ENCODE data around the gene ETNK1. TPM values are rescaled to one million over a fixed set of nuclear protein-coding genes. Genes with fewer than 3 reads are reported as not detected.
"Not testable (repeated sequence)": the region's sequence is repeated elsewhere in the genome, so short reads cannot be mapped to it uniquely, and the experiment has no call there.

ETNK1 gene, protein sequence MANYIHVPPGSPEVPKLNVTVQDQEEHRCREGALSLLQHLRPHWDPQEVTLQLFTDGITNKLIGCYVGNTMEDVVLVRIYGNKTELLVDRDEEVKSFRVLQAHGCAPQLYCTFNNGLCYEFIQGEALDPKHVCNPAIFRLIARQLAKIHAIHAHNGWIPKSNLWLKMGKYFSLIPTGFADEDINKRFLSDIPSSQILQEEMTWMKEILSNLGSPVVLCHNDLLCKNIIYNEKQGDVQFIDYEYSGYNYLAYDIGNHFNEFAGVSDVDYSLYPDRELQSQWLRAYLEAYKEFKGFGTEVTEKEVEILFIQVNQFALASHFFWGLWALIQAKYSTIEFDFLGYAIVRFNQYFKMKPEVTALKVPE
- total RNA-seq = 53.6 TPM

DNA sequence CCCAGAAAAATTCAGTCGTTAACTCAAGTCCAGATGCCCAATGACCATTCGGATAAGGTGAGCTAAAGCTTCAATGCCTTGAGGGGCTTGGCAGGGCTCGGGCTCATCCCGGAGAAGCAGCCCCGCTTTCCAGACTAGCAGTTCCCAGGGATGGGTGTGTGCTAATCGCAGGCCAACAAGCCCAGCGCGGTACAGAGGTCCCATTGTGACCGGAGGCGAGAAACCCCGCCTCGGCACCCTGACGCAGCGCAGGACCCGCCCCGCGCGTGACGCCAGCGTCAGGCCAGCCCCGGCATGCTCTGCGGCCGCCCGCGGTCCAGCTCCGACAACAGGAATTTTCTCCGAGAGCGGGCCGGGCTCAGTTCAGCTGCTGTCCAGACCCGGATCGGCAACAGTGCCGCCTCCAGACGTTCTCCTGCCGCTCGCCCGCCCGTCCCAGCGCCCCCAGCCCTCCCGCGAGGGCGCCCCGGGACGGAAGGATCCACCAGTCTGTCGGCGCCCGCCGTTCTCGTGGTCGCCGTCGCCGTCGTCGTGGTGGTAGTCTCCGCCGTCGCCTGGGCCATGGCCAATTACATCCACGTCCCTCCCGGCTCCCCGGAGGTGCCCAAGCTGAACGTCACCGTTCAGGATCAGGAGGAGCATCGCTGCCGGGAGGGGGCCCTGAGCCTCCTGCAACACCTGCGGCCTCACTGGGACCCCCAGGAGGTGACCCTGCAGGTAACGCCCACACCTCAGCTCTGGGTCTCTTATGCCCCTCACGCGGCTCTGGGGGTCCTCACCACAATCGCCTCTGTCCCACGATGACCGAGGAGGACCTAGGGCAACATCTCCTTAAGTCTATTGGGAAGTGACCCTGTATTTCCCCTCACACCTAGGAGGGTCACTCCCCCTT is at the start of gene ETNK1:
TSS of gene ETNK1 (plus strand) at position 302 of the 892 bp plus-strand sequence. CDS start at position 562, 260 bp downstream.
- peak; percentile 56 to 87 (median 85) for DNase-seq (ENCODE audit: low read depth in 2 of 3, low spot score in 2 of 3)

DNA sequence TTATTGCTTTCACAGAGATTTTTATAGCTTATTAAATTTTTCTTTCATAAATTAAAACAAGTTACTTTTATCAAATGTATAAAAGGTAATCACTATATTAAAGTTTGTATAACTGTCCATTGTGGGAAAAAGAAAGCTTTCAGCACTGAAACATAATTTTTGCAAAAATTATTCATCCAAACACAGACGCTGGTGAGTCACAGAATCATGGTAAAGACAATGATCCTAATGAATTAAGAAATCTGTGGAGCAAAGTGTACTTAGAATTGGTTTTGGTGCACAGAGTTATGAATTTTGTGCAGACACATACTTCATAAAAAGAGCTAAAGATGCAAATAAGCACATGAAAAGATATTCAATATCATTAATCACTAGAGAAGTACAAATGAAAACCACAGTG is 48.9 kb upstream of the ETNK1 start:
- DNase-seq (ENCODE audit: low read depth in 2 of 3, low spot score in 2 of 3) = no peak

DNA sequence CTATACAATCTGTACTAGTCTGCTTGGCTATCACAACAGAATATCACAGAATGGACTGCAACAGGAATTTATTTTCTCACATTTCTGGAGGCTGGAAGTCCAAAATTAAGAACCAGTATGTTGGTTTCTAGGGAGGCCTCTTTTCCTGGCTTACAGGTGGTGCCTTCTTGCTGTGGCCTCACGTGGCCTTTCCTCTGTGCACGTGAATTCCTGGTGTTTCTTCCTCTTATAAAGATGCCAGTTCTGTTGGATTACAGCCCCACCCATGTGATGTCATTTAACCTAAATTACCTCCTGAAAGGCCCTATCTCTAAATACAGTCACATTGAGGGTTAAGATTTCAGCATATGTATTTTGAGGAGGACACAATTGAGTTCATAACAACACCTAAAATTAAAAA is 48.5 kb upstream of the ETNK1 start:
- no peak for DNase-seq (ENCODE audit: low read depth in 2 of 3, low spot score in 2 of 3)

DNA sequence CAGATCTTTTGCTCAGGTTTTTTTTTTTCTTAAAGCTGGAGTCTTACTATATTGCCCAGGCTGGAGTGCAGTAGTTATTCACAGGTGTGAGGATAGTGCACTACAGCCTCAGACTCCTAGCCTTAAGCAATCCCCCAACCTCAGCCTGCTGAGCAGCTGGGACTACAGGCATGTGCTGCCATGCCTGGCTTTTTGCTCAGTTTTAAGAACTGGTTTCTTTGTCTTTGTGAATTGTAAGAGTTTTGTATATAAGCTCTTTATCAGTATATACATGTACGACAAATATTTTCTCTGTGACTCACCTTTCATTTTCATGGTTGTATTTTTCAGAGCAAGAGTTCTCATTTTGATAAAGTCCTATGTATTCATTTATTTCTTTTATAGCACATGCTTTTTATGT is 47.3 kb upstream of the ETNK1 start:
- DNase-seq (ENCODE audit: low read depth in 2 of 3, low spot score in 2 of 3) = no peak

DNA sequence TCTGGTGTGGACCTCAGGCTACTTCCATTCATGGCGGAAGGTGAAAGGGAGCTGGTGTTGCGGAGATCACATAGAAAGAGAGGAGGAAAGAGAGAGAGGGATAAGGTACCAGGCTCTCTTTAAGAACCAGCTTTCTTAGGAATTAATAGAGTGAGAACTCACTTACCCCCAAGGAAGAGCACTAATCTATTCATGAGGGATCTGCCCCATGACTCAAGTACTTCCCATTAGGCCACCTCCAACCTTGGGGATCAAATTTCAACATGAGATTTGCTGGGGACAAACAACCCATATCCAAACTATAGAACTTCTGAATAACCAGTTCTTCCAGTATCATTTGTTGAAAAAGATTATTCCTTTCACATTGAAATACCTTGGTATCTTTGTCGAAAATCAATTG is 46.6 kb upstream of the ETNK1 start:
- DNase-seq (ENCODE audit: low read depth in 2 of 3, low spot score in 2 of 3) = no peak

DNA sequence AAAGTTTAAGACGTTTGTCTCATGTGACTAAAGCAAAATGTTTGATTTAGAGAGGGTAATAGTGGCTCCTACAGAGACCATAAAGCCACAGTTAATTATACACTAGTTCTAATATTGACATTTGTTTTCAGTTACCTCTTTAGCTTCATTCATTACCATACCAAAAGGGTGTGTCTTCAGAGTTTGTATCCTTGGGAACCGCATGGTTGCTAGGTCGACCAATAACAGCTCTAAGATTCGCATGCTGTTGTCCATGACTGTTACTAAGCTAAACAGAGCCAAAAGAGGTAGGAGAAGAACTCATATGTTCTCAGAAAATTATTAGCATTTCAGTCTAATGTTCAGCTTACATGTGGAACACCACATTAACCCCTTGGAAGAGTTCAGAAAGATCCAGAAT is 36.2 kb upstream of the ETNK1 start:
- DNase-seq (ENCODE audit: low read depth in 2 of 3, low spot score in 2 of 3) = no peak

DNA sequence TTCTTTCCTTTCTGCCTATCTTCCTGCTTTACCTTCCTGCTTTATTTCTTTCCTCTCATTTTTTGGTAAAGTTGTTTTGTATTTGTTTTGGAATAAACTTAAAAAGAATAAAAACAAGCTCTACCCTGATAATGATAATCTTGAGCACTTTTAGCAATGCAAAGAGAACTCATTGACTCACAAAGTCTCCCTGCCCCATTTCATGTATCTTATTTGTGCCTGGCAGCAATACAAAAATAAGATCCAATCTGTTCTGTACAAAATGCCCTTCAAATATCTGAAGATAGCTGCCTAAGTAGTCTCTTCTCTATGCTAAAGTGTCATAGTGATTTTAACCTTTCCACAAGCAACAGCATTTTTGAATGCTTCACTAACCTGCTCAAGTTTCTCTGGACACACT is 31.1 kb upstream of the ETNK1 start:
- no peak for DNase-seq (ENCODE audit: low read depth in 2 of 3, low spot score in 2 of 3)

DNA sequence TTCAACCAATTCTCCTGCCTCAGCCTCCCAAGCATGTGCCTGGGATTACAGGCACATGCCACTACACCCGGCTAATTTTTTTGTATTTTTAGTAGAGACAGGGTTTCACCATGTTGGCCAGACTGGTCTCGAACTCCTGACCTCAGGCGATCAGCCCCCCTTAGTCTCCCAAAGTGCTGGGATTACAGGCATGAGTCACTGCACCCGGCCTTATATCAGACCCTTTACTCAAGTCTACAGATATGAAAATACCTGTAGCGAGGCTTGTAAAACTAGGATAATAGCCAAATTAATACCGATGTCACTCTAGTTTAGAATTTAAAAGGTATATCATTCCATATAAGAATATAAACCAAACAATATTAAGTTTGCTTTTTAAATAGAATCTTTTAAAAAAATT is 27.4 kb upstream of the ETNK1 start:
- not testable (repeated sequence) for DNase-seq (ENCODE audit: low read depth in 2 of 3, low spot score in 2 of 3)

DNA sequence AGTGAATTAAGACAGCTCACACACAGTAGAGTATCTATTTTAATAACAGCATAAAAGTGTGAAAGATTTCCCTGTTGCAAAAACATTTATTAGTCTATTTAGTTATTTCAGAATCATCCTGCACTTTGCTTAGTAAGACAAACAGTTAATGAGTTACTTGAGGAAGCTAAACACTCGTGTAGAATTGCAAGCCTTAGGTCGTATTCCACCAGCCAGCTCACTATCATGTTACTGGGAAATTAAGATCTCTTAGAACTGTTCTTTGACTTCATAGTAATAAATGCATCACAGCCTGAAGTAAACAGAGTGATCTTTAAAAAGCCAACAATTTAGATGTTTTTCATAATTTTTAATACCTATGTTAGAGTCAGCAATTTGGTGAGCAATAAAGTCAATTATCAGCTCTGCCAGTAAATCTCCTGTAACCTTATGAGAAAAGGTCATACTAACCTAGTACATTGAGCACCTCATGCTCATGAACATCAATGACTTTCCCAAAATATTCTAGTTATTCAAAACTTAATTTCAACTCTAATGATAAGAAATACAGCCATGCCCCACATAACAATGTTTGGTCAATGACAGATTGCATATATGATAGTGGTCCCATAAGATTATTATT is 26.7 kb upstream of the ETNK1 start:
- DNase-seq (ENCODE audit: low read depth in 2 of 3, low spot score in 2 of 3) = no peak

DNA sequence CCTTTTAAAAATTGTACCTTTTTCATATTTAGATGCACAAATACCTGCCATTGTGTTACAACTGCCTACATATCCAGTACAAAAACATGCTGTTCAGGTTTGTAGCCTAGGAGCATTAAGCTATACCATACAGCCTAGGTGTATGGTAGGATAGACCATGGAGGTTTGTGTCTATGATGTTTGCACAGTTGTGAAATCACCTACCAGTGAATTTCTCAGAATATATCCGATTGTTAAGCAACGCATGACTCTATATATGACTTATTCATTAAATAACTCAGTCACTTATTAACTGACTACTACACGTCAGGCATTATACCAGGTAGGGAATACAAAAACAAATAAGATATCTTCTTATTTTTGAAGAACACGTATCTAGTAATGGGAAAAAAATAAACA is 26.2 kb upstream of the ETNK1 start:
- no peak for DNase-seq (ENCODE audit: low read depth in 2 of 3, low spot score in 2 of 3)

DNA sequence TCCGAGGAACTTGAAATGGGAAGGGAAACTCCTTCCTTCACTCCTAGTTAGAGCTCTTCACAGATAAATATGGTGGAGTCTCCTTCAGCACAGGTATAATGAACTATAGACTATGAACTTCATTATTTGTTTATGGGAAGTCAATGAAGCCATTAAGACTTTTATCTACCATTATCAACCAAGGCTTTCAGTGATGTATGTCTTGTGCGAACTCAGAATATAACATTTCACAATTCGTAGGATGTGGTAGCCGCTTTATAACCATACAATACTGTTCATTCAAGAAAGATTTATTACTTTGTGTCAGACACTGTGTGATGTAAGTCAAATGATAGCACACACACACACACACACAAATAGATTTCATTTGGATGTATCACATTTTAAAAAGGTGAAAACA is 24.8 kb upstream of the ETNK1 start:
- DNase-seq (ENCODE audit: low read depth in 2 of 3, low spot score in 2 of 3) = no peak

DNA sequence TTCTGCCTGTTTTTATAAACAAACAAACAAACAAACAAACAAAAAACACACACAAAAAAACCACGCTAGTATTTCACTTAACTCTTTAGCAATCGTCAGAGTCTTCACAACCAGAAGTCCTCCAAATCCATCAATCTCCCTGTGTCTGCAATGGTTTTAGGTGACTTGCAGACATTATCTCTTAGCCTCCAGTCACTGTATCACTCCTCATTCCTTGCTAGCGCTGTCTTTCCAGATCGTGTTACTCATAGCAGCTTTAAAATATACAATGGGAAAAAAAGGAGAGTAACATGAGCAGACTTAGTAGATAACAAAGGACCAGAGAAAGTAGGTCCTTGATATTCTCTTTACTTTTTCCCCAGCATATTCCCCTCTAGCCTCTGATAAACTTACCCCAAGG is 15.5 kb upstream of the ETNK1 start:
- DNase-seq (ENCODE audit: low read depth in 2 of 3, low spot score in 2 of 3) = no peak

DNA sequence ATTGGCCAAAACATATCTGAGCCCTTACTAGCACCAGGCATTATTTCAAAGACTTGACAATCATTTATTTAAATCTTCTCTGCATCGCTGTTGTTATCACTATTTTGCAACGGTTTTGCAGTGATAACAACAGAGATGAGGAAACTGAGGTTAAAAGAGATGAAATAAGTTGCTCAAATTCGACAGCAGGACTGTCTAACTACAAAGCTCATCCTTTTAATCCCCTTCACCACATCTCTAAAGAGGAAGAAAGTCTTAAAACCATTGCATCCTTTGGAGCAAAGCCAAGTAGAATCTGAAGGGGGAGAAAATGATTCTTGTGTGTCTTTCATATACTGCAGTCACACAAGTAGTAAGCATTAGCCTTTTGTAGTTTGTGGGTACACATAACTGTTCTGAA is 14.8 kb upstream of the ETNK1 start:
- peak in 1 of 3 donors; percentile 32 for DNase-seq (ENCODE audit: low read depth in 2 of 3, low spot score in 2 of 3)

DNA sequence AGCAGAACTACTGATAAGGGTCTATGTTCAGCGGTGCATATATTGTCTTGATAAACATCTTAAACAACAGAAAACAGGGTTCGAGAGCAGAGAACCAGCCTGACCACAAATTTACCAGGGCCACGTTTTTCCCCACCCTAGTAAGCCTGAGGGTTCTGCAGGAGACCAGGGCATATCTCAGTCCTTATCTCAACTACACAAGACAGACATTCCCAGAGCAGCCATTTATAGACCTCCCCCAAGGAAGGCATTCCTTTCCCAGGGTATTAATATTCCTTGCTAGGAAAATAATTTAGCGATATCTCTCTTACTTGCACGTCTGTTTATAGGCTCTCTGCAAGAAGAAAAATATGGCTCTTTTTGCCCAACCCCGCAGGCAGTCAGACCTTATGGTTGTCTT is 12.1 kb upstream of the ETNK1 start:
- DNase-seq (ENCODE audit: low read depth in 2 of 3, low spot score in 2 of 3) = not testable (repeated sequence)

DNA sequence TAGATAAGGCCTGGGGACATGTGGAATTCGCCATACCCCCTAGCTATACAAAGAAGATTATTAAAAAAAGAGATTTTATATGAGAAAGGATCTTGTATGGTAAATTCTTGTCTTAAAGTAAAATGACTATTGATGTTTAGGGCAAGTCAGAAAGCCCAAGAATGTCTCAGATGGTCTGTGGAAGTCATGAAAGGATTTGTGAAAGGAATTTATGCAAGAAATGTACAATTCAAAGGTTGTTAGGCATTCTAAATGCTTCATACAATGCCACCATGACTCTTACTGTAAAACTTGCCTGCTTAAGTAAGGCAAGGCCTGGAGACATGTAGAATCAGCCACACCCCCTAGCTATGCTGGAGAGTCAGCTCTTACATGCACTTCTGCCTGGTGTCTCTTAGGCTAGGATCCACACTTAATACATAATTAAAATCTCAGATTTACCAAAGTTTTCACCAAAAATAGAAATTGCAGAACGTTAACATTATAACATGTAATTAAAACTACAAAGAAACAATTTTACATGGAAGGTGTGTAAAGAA is 8.9 kb upstream of the ETNK1 start:
- DNase-seq (ENCODE audit: low read depth in 2 of 3, low spot score in 2 of 3) = no peak

DNA sequence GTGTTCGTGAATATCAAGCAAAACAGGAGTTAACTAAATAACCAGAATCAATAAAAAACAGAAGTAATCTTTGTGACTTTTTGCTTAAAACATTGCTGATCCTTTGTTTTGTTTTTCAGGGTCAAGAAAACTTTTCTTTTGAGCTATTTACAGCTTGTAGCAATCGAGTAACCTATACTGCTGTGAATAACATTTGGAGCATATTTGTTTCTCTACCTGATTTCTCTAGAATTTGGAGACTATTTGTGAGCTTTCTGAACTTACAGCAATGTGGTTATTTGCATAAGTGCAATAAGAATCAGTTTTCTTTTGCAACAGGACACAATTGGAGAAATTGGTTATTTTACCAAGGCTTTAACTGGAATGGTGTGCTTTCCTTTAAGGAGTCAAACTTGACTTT is 7.3 kb upstream of the ETNK1 start:
- DNase-seq (ENCODE audit: low read depth in 2 of 3, low spot score in 2 of 3) = no peak

DNA sequence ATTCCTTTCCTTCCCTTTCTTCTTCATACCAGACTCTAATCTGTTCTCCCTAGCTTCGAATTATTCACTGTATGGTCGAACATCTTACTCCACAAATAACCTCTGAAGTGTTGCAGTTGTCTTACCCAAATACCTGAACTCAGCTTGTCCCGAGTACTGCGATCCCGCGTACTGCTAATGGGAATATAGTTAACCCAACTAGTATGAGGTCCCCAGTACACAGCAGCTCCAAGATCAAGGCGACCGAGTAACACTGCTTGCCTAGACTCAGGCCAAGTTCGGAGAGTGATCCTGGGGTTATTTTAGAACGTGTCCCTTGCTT is 462 bp upstream of the ETNK1 start:
- no peak for DNase-seq (ENCODE audit: low read depth in 2 of 3, low spot score in 2 of 3)

DNA sequence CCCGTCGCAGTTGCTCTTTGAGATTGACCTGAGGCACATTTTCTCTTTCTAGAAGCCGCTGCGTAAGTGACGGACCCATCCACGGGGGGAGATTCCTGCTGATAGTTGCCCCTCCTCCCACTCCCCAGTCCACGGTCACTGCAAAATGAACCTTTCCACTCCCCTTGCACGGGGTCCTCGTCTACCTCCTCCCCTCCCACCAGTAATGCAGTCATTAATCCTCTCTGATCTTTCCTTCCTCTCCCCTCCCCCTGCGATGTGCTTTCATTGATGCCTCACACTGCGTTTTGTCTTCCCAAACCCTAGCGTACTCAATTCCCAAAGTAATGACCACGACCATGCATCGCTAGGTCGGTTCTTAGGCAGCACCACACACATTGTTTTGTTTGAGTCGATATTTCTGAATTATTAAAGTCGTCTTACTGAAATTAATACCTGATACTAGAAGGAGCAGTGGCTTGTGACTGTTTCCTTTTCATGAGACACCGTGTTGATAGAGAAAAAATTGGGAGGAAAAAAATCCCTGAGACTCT is 857 bp downstream of the ETNK1 start:
- DNase-seq (ENCODE audit: low read depth in 2 of 3, low spot score in 2 of 3) = peak in 2 of 3 donors; percentile 26 to 42

DNA sequence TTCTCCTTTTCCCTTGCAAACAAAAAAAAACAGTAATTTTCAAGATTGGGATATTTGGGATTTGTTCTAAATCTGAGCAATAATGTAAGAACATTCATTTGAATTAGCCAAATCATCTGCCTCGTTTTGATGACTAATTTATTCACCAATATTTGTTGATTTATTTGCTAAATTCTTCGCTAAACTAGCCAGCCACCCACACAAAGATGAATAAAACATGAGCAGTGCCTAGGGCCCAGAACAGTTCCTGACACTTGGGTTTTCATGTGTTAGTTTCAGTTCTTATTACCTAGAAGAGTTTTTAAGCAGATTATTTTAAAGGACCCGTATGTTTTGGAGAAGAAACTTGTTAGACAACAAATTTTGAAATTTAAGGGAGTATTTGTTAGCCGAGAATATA is 1.4 kb downstream of the ETNK1 start:
- DNase-seq (ENCODE audit: low read depth in 2 of 3, low spot score in 2 of 3) = peak in 1 of 3 donors; percentile 19

DNA sequence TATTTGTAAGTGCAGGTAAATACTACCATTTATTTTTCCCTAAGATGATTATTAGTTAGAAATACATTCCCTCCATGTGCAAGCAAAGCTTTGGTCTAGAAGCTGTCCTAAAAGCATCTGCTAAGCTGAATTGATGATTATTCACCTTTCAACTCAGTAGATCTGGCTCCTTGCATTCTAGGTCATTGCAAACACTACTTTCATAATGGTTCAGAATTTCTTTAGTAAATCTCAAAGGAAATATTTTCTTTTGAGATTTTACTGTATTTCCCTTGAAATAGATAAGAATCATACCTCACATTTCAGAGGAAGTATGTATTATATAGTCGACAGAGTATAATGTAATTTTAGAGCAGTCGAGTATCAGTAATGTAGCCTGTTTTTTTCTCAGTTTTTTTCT is 2.4 kb downstream of the ETNK1 start:
- no peak for DNase-seq (ENCODE audit: low read depth in 2 of 3, low spot score in 2 of 3)

DNA sequence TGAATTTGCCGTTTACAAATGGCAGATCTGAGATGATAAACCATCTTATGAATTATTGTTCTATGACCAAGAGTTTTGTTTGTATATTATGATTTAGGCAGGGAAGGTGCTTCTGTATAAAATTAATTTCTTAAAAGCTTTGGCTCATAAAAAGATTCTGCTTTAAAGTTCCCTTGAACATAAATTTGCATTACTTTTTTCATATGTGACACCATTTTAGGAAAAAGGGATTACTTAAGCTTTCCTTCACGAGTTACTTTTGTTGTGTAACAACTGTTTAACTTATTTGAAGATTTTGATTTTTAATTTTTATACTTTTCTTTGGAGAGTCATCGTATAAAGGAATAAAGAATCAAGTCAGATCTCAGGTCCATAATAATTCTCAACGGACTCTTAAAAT is 3.3 kb downstream of the ETNK1 start:
- no peak for DNase-seq (ENCODE audit: low read depth in 2 of 3, low spot score in 2 of 3)

All from hematopoietic multipotent progenitor cell (in vitro differentiated cells).